H1 (cell line): ENCODE measurements around the gene ARHGEF11. TPM values are rescaled to one million over a fixed set of nuclear protein-coding genes. Genes with fewer than 3 reads are reported as not detected.

Source experiments
- CEBPB ChIP-seq: IDR thresholded peaks from 2 replicates; pipeline ENCODE4 v1.6.1; 2012; ENCODE audit warnings: low read depth, low read length
- CTBP2 ChIP-seq: IDR thresholded peaks from 2 replicates; pipeline ENCODE4 v1.7.0; 2011; ENCODE audit warnings: borderline replicate concordance, mild to moderate bottlenecking, moderate library complexity, mixed read lengths, low read length; ENCODE audit not compliant: insufficient read depth, insufficient read length
- EZH2 ChIP-seq: fragments of 200-600 bp; sonication (generic); IDR thresholded peaks from 2 replicates; pipeline ENCODE4 v1.7.1; 2012; ENCODE audit warnings: low read depth, mild to moderate bottlenecking, moderate library complexity, low read length, inconsistent platforms; ENCODE audit not compliant: severe bottlenecking
- GABPA ChIP-seq: IDR thresholded peaks from 2 replicates; pipeline ENCODE4 v1.6.1; 2011; ENCODE audit warnings: mild to moderate bottlenecking, low read length, moderate library complexity, borderline replicate concordance; ENCODE audit not compliant: insufficient read depth
- KDM4A ChIP-seq: IDR thresholded peaks from one replicate; pipeline ENCODE4 v1.7.1; 2012; ENCODE audit warnings: low read depth, mild to moderate bottlenecking, moderate library complexity, low read length, inconsistent platforms; ENCODE audit not compliant: severe bottlenecking
- KDM5A ChIP-seq: fragments of 200-600 bp; IDR thresholded peaks from 2 replicates; pipeline ENCODE4 v1.7.1; 2012; ENCODE audit warnings: mild to moderate bottlenecking, low read length, inconsistent platforms, mixed read lengths
- PHF8 ChIP-seq: fragments of 200-600 bp; sonication (generic); conservative IDR thresholded peaks from 2 replicates; pipeline ENCODE4 v1.7.1; 2012; ENCODE audit warnings: low read depth, mild to moderate bottlenecking, inconsistent platforms, low read length, moderate library complexity
- RBBP5 ChIP-seq: IDR thresholded peaks from 2 replicates; pipeline ENCODE4 v1.7.1; 2012; ENCODE audit warnings: low read depth, mild to moderate bottlenecking, inconsistent platforms, low read length, moderate library complexity, borderline replicate concordance
- SP2 ChIP-seq: IDR thresholded peaks from 2 replicates; pipeline ENCODE4 v1.6.1; 2012; ENCODE audit warnings: mild to moderate bottlenecking, low read length, inconsistent platforms
- YY1 ChIP-seq: IDR thresholded peaks from 2 replicates; pipeline ENCODE4 v1.6.1; 2011; ENCODE audit warnings: low read depth, mild to moderate bottlenecking, low read length
- polyA plus RNA-seq, 7 experiments: library from polyadenylated mRNA; depleted of rRNA in 3 of 7; stranded (reverse) in 5 of 7; unstranded in 2 of 7; fragments of >200 nt in 5 of 7; fragments of 200-250 nt in 2 of 7; gene quantifications; 1 replicate in 5 of 7; 2 replicates in 1 of 7; 4 replicates in 1 of 7; pipeline versions ENCODE4 v1.2.1 to v1.2.3, GENCODE V29; 2011 to 2013; ENCODE audit warnings: missing spikeins in 2 of 7, mixed read lengths in 2 of 7
- total RNA-seq: library from RNA; stranded (reverse); fragmentation: NEBNext Ultra II Directional; extraction: Animal tissue kit (Norgen Biotek cat#: 25700); gene quantifications from 2 replicates; pipeline ENCODE4 v1.2.1, GENCODE V29; 2021
- TF ChIP-seq, protein P1 (sequence below): fragments of 300-600 bp; sonication (generic); IDR thresholded peaks from 2 replicates; pipeline ENCODE4 v1.7.1; 2012; ENCODE audit warnings: low read length, moderate library complexity, mild to moderate bottlenecking, inconsistent platforms; ENCODE audit not compliant: insufficient replicate concordance

Gene ARHGEF11
- total and polyA plus RNA-seq, 2 of the 8 experiments (the other 6 are each of a cell fraction or from before 2014, with no cell fraction given), result 19.9 to 33.1 TPM

DNA sequence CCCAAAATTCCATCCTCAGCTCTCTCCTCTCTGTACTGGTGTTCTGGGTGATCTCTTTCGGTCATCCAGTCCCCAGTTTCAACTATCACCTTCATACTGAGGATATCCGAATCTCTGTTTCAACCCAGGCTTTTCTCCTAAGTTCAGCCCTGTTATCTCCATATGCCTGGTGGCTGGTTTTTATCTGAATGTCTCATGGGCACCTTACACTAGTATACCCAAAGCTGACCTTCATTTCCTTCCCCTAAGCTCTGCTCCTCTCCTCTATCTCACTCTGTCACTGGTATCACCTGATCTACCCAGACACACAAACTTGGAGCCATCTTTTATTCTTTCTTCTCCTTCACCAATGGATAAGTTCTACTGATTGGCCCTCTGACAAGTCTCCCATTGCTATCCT, 72.1 kb downstream of the ARHGEF11 start (continued):
- TF ChIP-seq, protein P1, sequence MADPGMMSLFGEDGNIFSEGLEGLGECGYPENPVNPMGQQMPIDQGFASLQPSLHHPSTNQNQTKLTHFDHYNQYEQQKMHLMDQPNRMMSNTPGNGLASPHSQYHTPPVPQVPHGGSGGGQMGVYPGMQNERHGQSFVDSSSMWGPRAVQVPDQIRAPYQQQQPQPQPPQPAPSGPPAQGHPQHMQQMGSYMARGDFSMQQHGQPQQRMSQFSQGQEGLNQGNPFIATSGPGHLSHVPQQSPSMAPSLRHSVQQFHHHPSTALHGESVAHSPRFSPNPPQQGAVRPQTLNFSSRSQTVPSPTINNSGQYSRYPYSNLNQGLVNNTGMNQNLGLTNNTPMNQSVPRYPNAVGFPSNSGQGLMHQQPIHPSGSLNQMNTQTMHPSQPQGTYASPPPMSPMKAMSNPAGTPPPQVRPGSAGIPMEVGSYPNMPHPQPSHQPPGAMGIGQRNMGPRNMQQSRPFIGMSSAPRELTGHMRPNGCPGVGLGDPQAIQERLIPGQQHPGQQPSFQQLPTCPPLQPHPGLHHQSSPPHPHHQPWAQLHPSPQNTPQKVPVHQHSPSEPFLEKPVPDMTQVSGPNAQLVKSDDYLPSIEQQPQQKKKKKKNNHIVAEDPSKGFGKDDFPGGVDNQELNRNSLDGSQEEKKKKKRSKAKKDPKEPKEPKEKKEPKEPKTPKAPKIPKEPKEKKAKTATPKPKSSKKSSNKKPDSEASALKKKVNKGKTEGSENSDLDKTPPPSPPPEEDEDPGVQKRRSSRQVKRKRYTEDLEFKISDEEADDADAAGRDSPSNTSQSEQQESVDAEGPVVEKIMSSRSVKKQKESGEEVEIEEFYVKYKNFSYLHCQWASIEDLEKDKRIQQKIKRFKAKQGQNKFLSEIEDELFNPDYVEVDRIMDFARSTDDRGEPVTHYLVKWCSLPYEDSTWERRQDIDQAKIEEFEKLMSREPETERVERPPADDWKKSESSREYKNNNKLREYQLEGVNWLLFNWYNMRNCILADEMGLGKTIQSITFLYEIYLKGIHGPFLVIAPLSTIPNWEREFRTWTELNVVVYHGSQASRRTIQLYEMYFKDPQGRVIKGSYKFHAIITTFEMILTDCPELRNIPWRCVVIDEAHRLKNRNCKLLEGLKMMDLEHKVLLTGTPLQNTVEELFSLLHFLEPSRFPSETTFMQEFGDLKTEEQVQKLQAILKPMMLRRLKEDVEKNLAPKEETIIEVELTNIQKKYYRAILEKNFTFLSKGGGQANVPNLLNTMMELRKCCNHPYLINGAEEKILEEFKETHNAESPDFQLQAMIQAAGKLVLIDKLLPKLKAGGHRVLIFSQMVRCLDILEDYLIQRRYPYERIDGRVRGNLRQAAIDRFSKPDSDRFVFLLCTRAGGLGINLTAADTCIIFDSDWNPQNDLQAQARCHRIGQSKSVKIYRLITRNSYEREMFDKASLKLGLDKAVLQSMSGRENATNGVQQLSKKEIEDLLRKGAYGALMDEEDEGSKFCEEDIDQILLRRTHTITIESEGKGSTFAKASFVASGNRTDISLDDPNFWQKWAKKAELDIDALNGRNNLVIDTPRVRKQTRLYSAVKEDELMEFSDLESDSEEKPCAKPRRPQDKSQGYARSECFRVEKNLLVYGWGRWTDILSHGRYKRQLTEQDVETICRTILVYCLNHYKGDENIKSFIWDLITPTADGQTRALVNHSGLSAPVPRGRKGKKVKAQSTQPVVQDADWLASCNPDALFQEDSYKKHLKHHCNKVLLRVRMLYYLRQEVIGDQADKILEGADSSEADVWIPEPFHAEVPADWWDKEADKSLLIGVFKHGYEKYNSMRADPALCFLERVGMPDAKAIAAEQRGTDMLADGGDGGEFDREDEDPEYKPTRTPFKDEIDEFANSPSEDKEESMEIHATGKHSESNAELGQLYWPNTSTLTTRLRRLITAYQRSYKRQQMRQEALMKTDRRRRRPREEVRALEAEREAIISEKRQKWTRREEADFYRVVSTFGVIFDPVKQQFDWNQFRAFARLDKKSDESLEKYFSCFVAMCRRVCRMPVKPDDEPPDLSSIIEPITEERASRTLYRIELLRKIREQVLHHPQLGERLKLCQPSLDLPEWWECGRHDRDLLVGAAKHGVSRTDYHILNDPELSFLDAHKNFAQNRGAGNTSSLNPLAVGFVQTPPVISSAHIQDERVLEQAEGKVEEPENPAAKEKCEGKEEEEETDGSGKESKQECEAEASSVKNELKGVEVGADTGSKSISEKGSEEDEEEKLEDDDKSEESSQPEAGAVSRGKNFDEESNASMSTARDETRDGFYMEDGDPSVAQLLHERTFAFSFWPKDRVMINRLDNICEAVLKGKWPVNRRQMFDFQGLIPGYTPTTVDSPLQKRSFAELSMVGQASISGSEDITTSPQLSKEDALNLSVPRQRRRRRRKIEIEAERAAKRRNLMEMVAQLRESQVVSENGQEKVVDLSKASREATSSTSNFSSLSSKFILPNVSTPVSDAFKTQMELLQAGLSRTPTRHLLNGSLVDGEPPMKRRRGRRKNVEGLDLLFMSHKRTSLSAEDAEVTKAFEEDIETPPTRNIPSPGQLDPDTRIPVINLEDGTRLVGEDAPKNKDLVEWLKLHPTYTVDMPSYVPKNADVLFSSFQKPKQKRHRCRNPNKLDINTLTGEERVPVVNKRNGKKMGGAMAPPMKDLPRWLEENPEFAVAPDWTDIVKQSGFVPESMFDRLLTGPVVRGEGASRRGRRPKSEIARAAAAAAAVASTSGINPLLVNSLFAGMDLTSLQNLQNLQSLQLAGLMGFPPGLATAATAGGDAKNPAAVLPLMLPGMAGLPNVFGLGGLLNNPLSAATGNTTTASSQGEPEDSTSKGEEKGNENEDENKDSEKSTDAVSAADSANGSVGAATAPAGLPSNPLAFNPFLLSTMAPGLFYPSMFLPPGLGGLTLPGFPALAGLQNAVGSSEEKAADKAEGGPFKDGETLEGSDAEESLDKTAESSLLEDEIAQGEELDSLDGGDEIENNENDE, result no peak
- no peak for TF ChIP-seq KDM4A
- TF ChIP-seq YY1, result no peak
- no peak for TF ChIP-seq GABPA
- no peak for TF ChIP-seq PHF8
- no peak for TF ChIP-seq CTBP2
- no peak for TF ChIP-seq RBBP5
- no peak for TF ChIP-seq EZH2
- TF ChIP-seq KDM5A, result no peak
- TF ChIP-seq SP2, result no peak
- TF ChIP-seq CEBPB, result no peak
- TF ChIP-seq, all 59 proteins: peak for 0
